Lower leg skin (tissue), 4 donors: Measurements from ENCODE around the gene CABCOCO1. TPM values are rescaled to one million over a fixed set of nuclear protein-coding genes. Genes with fewer than 3 reads are reported as not detected.
"Not testable (repeated sequence)": the region's sequence is repeated elsewhere in the genome, so short reads cannot be mapped to it uniquely, and the experiment has no call there.

ENCODE experiments used
- DNase-seq, 2 donors: peaks; one replicate each; pipeline ENCODE4 v3.0.0-alpha.2; 2019; ENCODE audit warnings: low spot score in 2 of 2
- H3K4me3 ChIP-seq: fragments of 200-600 bp; sonication (generic); 2 replicates; pipeline ENCODE4 v1.5.1; 2017; ENCODE audit warnings: mild to moderate bottlenecking, low read depth; ENCODE audit not compliant: poor library complexity, severe bottlenecking
- POLR2A ChIP-seq, 2 donors: fragments of 450-650 bp; IDR thresholded peaks; one replicate each; pipeline ENCODE4 v1.6.1; 2016 to 2017; ENCODE audit warnings: antibody characterized with exemption in 2 of 2, mild to moderate bottlenecking in 1 of 2, moderate library complexity in 1 of 2
- WGBS, 2 donors: methylation state at CpG; one replicate each; pipeline ENCODE4 v1.1.5; 2018; 5-methylcytosine and 5-hydroxymethylcytosine counted together
- intact Hi-C: fragments of 100-400 bp; cut with DNase I; formaldehyde crosslinking; loops from one replicate; pipeline ENCODE4 v1.15.0; 2023; ENCODE audit warnings: low total_unique reads
- total RNA-seq, 4 donors: library from RNA; depleted of rRNA; stranded (reverse); fragments of >200 nt; gene quantifications; one replicate each; pipeline ENCODE4 v1.1.0, GENCODE V29; 2016
- TF ChIP-seq, protein P1 (sequence below), 3 donors: fragments of 450-650 bp; IDR thresholded peaks; one replicate each; pipeline ENCODE4 v1.5.1; 2016; ENCODE audit warnings: antibody characterized with exemption in 3 of 3, mild to moderate bottlenecking in 3 of 3, moderate library complexity in 2 of 3

Gene CABCOCO1
- total RNA-seq, 4 donors from 2014 or later, result 0.46 TPM; not detected in 3

DNA sequence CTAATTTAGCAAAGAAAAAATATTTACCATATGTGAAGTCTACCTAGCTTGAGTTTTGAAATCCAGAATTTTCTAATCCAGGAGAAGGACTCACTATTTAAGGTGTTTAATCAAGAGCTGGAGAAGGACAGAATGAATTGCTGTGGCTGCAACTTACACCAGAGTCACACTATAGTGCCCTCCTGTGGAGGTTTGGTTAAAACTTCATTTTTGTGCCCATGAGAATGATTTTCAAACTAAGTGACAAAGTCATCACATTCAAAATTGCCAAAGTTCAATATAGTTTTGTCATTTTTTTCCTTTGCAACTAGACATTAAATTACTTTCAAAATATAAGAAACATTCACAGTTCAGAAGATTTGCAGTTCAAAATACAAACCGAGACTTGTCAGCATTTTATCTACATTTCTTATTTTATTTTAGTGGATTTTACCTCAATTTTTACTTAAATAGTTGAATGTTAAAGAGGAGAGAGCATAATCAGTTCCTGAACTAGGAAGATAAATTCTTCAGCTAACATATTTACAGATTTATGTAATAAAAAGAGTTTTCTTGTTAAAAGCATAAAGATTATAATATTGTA is 70.7 kb downstream of the CABCOCO1 start:
- DNase-seq, result no peak
- WGBS, 2 donors, result 79 to 96% methylated on average over 1 of the region's 1 CpG

DNA sequence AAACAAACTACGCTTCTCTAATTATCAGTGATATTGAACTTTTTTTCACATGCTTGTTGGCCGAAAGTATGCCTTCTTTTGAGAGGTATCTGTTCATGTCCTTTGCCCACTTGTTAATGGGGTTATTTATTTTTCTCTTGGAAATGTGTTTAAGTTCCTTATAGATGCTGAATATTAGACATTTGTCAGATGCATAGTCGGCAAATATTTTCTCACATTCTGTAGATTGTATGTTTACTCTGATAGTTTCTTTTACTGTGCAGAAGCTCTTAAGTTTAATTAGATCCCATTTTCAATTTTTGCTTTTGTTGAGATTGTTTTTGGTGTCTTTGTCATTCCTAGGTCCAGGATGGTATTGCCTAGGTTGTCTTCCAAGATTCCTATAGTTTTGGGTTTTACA is 73.2 kb downstream of the CABCOCO1 start:
- H3K4me3 ChIP-seq, result no peak overlapping the region
- no peak for TF ChIP-seq POLR2A (IDR thresholded peaks at IDR 0.05)
- TF ChIP-seq, protein P1, sequence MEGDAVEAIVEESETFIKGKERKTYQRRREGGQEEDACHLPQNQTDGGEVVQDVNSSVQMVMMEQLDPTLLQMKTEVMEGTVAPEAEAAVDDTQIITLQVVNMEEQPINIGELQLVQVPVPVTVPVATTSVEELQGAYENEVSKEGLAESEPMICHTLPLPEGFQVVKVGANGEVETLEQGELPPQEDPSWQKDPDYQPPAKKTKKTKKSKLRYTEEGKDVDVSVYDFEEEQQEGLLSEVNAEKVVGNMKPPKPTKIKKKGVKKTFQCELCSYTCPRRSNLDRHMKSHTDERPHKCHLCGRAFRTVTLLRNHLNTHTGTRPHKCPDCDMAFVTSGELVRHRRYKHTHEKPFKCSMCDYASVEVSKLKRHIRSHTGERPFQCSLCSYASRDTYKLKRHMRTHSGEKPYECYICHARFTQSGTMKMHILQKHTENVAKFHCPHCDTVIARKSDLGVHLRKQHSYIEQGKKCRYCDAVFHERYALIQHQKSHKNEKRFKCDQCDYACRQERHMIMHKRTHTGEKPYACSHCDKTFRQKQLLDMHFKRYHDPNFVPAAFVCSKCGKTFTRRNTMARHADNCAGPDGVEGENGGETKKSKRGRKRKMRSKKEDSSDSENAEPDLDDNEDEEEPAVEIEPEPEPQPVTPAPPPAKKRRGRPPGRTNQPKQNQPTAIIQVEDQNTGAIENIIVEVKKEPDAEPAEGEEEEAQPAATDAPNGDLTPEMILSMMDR (IDR thresholded peaks at IDR 0.05), result no peak
- DNase-seq, result no peak
- WGBS, 2 donors, result 97 to 98% methylated on average over 3 of the region's 3 CpGs
- intact Hi-C loops, result no loop called here

More for the DNA sequence above, 70.7 kb downstream of the CABCOCO1 start:
- H3K4me3 ChIP-seq, result no peak overlapping the region
- TF ChIP-seq, protein P1 (IDR thresholded peaks at IDR 0.05), result no peak
- no peak for TF ChIP-seq POLR2A (IDR thresholded peaks at IDR 0.05)
- intact Hi-C loops, result no loop called here

DNA sequence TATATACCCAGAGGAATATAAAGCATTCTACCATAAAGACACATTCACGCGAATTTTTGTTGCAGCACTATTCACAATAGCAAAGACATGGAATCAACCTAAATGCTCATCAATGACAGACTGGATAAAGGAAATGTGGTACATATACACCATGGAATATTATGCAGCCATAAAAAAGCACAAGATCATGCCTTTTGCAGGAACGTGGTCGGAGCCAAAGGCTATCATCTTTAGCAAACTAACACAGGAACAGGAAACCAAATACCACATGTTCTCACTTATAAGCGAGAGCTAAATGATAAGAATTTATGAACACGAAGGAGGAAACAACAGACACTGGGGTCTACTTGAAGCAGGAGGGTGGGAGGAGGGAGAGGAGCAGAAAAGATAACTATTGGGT is 74.7 kb downstream of the CABCOCO1 start:
- DNase-seq, H3K4me3 ChIP-seq, intact Hi-C loops: not testable (repeated sequence)
- WGBS, 2 donors, result 89 to 90% methylated on average over 6 of the region's 6 CpGs

DNA sequence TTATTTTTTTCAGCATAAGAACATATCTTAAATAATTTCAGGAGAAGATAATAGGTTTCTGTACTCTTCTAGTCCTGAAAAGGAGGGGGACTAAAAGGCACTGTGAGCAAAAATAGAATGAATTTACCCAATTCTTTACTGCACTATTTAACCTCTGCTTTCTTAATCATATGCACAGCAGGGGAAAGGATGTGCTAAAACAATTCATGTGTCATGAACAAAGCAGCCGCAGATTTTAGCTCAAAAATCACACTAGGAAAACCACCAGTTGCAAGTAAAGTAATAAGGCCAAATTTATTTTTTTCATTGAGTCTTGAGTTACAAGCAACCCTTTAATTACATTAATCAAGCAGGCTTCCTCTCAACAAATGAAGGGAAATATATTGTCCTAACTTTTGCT is 80.1 kb downstream of the CABCOCO1 start:
- H3K4me3 ChIP-seq, result no peak overlapping the region
- no peak for DNase-seq
- WGBS, 2 donors, result 89 to 91% methylated on average over 1 of the region's 1 CpG
- intact Hi-C loops, result no loop called here
- TF ChIP-seq, protein P1 (IDR thresholded peaks at IDR 0.05), result no peak
- no peak for TF ChIP-seq POLR2A (IDR thresholded peaks at IDR 0.05)

DNA sequence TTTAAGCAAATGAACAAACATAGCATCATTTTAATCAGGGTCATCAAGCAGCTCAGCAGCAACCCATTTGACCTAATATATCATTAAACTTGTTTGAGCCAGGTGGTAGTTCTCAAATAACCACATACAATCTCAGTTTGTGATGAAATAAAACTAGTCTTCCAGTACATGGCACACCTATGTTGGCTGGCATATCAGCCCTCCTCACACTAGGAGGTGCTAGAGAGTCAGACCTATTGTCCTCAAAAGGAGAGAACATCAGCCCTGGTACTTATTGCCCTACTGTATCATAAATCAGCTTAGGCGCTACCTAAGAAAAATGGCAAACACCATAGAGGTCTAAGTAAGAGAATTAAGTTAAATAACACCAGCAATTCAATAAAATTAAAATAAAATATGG is 81.7 kb downstream of the CABCOCO1 start:
- no peak overlapping the region for H3K4me3 ChIP-seq
- WGBS, 2 donors, result 97% methylated on average over 1 of the region's 1 CpG
- no peak for DNase-seq
- TF ChIP-seq POLR2A (IDR thresholded peaks at IDR 0.05), result no peak
- TF ChIP-seq, protein P1 (IDR thresholded peaks at IDR 0.05), result no peak
- intact Hi-C loops, result no loop called here

DNA sequence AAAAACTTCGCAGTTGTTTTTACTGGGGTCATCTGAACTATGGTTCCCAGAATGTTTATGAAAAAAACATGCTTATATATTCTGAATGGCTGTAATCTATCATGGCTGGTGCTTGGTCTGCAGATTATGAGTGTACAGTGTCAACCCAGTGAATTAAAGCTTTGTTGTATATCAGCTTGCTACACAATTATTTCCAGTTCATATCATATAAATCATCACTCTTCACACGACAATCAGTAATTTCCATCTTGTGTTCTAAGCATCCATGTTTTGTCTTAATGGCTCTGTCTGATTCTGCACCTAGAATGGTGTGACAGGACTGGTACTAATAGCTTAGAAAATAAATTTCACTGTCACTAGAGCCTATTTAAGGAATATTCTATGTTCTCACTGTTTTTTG is 83.6 kb downstream of the CABCOCO1 start:
- H3K4me3 ChIP-seq, result no peak overlapping the region
- no peak for DNase-seq
- intact Hi-C loops, result no loop called here
- TF ChIP-seq, protein P1 (IDR thresholded peaks at IDR 0.05), result no peak
- no peak for TF ChIP-seq POLR2A (IDR thresholded peaks at IDR 0.05)
- WGBS, 2 donors, result 54 to 72% methylated on average over 2 of the region's 2 CpGs
